Peyer's patch (tissue), 4 donors: ENCODE measurements around the gene NRDC. TPM values are rescaled to one million over a fixed set of nuclear protein-coding genes. Genes with fewer than 3 reads are reported as not detected.

ENCODE experiments used
- DNase-seq, 3 donors: peaks; one replicate each; pipeline ENCODE4 v3.0.0-alpha.2; 2017 to 2019
- H3K27ac ChIP-seq, 4 donors: fragments of 200-600 bp; sonication (generic); one replicate each; pipeline ENCODE4 v1.5.1; 2016 to 2019
- H3K27me3 ChIP-seq, 2 donors: fragments of 200-600 bp; sonication (generic); one replicate each; pipeline ENCODE4 v1.5.1; 2019
- H3K36me3 ChIP-seq, 3 donors: fragments of 200-600 bp; sonication (generic); one replicate each; pipeline ENCODE4 v1.5.1; 2016 to 2019
- H3K4me1 ChIP-seq, 4 donors: fragments of 200-600 bp; sonication (generic); one replicate each; pipeline ENCODE4 v1.5.1; 2016 to 2019
- H3K4me3 ChIP-seq, 4 donors: fragments of 200-600 bp; sonication (generic); 1 replicate in 3 of 4; 2 replicates in 1 of 4; pipeline ENCODE4 v1.5.1; 2016 to 2019; ENCODE audit warnings: mild to moderate bottlenecking in 1 of 4
- H3K9me3 ChIP-seq, 4 donors: fragments of 200-600 bp; sonication (generic); one replicate each; pipeline ENCODE4 v1.5.1; 2016 to 2019; ENCODE audit warnings: mild to moderate bottlenecking in 1 of 4
- CTCF ChIP-seq, 6 experiments: fragments of 450-650 bp in 4 of 6; fragments of 200-600 bp in 2 of 6; sonication (generic) in 1 of 6; IDR thresholded peaks; one replicate each; pipeline ENCODE4 v1.5.1; 2017 to 2019; ENCODE audit warnings: antibody characterized with exemption in 6 of 6, mild to moderate bottlenecking in 3 of 6, moderate library complexity in 1 of 6
- POLR2A ChIP-seq, 2 donors: fragments of 450-650 bp; IDR thresholded peaks; one replicate each; pipeline ENCODE4 v1.5.1; 2017; ENCODE audit warnings: antibody characterized with exemption in 2 of 2, mild to moderate bottlenecking in 2 of 2, moderate library complexity in 2 of 2
- total RNA-seq, 4 donors: library from RNA; depleted of rRNA; stranded (reverse); fragments of >200 nt; gene quantifications; one replicate each; pipeline ENCODE4 v1.1.0, GENCODE V29; 2016

NRDC gene
- total RNA-seq, 4 donors from 2014 or later, result 55.2 to 111 (median 67.8) TPM

GRCh38 chr1:51908499-51908898 lies 30.0 kb upstream of the NRDC start:
- no peaks in the 10 kb centered on the region for H3K36me3 ChIP-seq
- no peak for TF ChIP-seq POLR2A (IDR thresholded peaks at IDR 0.05)
- no peak for TF ChIP-seq CTCF (IDR thresholded peaks at IDR 0.05)
- H3K27ac ChIP-seq, result no peak overlapping the region
- no peaks in the 10 kb centered on the region for H3K27me3 ChIP-seq
- H3K4me1 ChIP-seq, result no peaks in the 10 kb centered on the region
- no peak for DNase-seq
- no peaks in the 10 kb centered on the region for H3K9me3 ChIP-seq
- H3K4me3 ChIP-seq, result no peak overlapping the region

- DNase-seq, result no peak
Measured at GRCh38 chr1:51907079-51907702, 28.7 kb upstream of the NRDC start.

DNA sequence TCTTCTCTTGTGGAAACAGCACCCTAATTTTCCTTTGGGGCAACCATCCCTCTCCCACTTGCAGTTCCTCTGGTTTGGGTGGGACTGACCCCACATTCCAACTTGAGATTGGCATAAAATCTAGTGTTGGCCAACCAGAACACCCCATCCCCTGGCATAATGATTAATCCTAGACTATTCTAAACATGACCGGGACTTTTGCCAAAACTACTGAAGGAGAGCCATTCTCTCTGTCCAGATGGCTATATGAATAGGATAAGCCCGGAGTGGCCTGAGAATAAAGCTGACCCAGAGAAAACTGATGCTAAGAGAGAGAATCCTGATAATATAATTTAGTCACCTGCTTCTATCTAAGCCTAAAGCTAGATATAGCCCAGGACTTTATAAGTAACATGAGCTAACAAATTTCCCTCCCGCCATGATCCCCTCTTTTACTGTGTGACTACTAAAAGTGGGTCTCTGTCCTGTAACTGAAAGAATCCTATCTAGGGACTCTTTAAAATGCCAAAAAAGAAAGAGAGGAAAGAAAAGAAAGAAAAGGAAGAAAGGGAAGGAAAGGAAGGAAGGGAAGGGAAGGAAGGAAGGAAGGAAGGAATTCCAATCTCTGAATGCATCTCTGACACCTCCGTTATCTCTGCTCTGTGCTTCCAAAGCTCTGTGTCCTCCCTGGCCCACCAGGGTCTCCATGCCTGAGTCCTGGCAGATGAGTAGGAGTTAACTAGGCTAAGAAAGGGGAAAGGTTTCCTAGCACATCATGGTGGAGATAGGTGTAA lies 28.0 kb upstream of the NRDC start:
- Histone ChIP-seq H3K27me3 (no peaks in the 10 kb centered on the region), H3K4me3 (no peak overlapping the region), H3K36me3 (no peaks in the 10 kb centered on the region), H3K4me1 (no peaks in the 10 kb centered on the region), H3K9me3 (no peaks in the 10 kb centered on the region), H3K27ac (no peak overlapping the region)
- TF ChIP-seq POLR2A (IDR thresholded peaks at IDR 0.05) (no peak), CTCF (IDR thresholded peaks at IDR 0.05) (no peak)
- DNase-seq, result no peak

More at GRCh38 chr1:51907079-51907702, 28.7 kb upstream of the NRDC start:
- H3K9me3 ChIP-seq, result no peaks in the 10 kb centered on the region
- TF ChIP-seq POLR2A (IDR thresholded peaks at IDR 0.05) (no peak), CTCF (IDR thresholded peaks at IDR 0.05) (no peak)
- H3K4me3 ChIP-seq, result no peak overlapping the region
- H3K27ac ChIP-seq, result no peak overlapping the region
- H3K36me3 ChIP-seq, result no peaks in the 10 kb centered on the region
- no peaks in the 10 kb centered on the region for H3K4me1 ChIP-seq
- no peaks in the 10 kb centered on the region for H3K27me3 ChIP-seq

DNA sequence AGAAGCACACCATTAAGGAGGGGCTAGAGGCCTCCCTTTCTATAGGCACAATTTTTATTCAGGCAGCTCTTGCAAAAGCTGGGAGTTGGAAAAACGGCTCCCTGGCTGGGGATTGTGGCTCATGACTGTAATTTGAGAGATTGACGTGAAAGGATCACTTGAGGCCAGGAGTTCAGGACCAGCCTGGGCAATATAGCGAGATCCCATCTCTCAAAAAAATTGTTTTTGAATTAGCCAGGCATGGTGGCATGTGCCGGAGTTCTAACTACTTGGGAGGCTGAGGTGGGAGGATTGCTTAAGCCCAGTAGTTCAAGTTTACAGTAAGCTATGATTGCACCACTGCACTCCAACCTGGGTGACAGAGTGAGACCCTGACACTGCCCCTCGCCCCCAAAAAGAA lies 23.9 kb upstream of the NRDC start:
- H3K36me3 ChIP-seq, result no peaks in the 10 kb centered on the region
- H3K9me3 ChIP-seq, result no peaks in the 10 kb centered on the region
- no peak overlapping the region for H3K27ac ChIP-seq
- no peak for TF ChIP-seq POLR2A (IDR thresholded peaks at IDR 0.05)
- no peak for TF ChIP-seq CTCF (IDR thresholded peaks at IDR 0.05)
- DNase-seq, result no peak
- no peaks in the 10 kb centered on the region for H3K27me3 ChIP-seq
- no peaks in the 10 kb centered on the region for H3K4me1 ChIP-seq
- no peak overlapping the region for H3K4me3 ChIP-seq

GRCh38 chr1:51901151-51901550 lies 22.6 kb upstream of the NRDC start:
- Histone ChIP-seq H3K27ac (no peak overlapping the region), H3K27me3 (no peaks in the 10 kb centered on the region), H3K4me3 (no peak overlapping the region), H3K4me1 (no peaks in the 10 kb centered on the region), H3K9me3 (no peaks in the 10 kb centered on the region), H3K36me3 (no peaks in the 10 kb centered on the region)
- no peak for DNase-seq
- no peak for TF ChIP-seq POLR2A (IDR thresholded peaks at IDR 0.05)
- no peak for TF ChIP-seq CTCF (IDR thresholded peaks at IDR 0.05)
